Measurements from ENCODE around the gene DNAJB8. TPM values are rescaled to one million over a fixed set of nuclear protein-coding genes. Genes with fewer than 3 reads are reported as not detected.

The DNAJB8 gene
- total RNA-seq, 2 experiments from 2014 or later = not detected

DNA sequence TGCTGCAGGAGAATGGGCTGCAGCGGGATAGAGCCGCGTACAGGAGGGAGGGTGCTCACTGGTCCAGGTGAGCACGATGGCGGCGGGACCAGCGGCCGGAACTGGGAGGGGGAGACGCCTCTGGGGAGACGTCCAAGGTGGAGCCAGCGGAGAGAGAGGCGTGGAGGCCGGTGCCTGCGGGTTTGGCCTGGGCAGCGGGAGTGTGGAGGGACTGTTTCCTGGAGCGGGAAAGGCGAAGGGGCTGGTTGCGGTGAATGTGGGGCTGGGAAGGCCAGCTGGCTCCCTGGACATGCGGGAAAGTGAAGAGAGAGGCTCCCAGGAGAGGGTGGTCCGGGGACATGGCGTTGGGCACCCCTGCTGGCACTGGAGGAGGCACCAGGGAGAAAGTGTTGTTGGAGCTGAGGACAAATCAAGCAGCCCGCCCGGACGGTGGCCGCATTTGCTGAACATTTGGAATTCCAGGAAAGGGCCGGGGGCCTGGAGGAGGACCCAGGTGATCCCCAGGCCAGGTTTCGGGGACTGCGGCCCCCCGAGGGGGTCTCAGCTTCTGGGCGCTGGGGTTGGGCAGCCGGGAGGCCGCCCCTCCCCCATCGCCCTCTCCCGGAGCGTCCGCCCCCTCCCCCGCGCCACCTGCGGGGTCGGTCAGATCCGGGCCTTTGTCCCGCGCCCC is 34.3 kb downstream of the DNAJB8 start:
- POLR2A ChIA-PET = interaction anchor here (0.7 kb wide), 1 partner anchor 277 kb away, joined by 3 read pairs; no protein-coding TSS in a partner anchor
- Histone ChIP-seq H3K36me3 (ENCODE audit: insufficient read depth, low read length) (no peaks in the 10 kb centered on the region), H3K4me1 (ENCODE audit: insufficient read depth, low read length, poor library complexity, severe bottlenecking) (no peaks in the 10 kb centered on the region), H2AFZ (ENCODE audit: low read length) (no peak overlapping the region), H3K9me3 (ENCODE audit: low read length) (no peaks in the 10 kb centered on the region), H3K27ac (ENCODE audit: low read depth, low read length, poor library complexity, severe bottlenecking) (no peak overlapping the region), H3K4me3 (ENCODE audit: low read depth, low read length, poor library complexity, severe bottlenecking) (no peak overlapping the region), H3K4me2 (ENCODE audit: low read length) (no peak overlapping the region), H3K79me2 (ENCODE audit: insufficient read depth, low read depth, low read length) (no peaks in the 10 kb centered on the region), H3K9me2 (ENCODE audit: insufficient read depth, low read length) (no peaks in the 10 kb centered on the region), H4K20me1 (ENCODE audit: insufficient read depth, low read length) (no peaks in the 10 kb centered on the region)
- no peak for TF ChIP-seq EZH2phosphoT487 (IDR thresholded peaks at IDR 0.05; ENCODE audit: borderline replicate concordance, low read depth, low read length)
- TF ChIP-seq CTCF (conservative IDR thresholded peaks at IDR 0.05; ENCODE audit: low read length) = no peak
- CTCF ChIA-PET (ENCODE audit: unreplicated experiment) = no interaction called here
- intact Hi-C loops (cut with micrococcal nuclease; ENCODE audit: unreplicated experiment) = no loop called here
- DNase-seq (ENCODE audit: low spot score) = no peak
- no TSS peak for BruUV-seq (replicated peaks)

DNA sequence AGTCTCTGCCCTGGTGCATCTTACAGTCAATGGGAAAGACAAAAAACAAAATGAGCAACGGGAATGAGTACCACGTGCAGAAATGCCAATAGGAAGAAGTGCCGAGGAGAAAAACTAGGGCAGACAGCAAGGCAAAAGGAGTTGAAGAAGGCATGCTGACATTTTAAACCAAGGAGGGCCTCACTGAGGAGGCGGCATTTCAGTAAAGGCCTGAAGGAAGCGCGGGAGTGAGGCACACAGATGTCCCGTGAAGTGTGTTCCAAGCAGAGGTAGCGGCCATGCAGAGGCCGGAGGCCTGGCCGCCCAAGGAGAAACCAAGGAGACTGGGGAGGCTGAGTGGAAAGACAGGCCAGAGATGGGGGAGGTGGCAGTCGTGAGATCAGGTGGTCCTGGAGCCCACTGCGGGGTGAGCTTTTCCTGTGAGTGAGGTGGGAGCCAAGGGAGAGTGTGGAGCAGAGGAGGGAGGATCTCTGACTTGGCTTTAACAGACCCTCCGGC is 34.8 kb downstream of the DNAJB8 start:
- Histone ChIP-seq H3K4me3 (ENCODE audit: low read depth, low read length, poor library complexity, severe bottlenecking) (no peak overlapping the region), H4K20me1 (ENCODE audit: insufficient read depth, low read length) (no peaks in the 10 kb centered on the region), H3K9me3 (ENCODE audit: low read length) (no peaks in the 10 kb centered on the region), H3K36me3 (ENCODE audit: insufficient read depth, low read length) (no peaks in the 10 kb centered on the region), H3K4me2 (ENCODE audit: low read length) (no peak overlapping the region), H3K27ac (ENCODE audit: low read depth, low read length, poor library complexity, severe bottlenecking) (no peak overlapping the region), H2AFZ (ENCODE audit: low read length) (no peak overlapping the region), H3K79me2 (ENCODE audit: insufficient read depth, low read depth, low read length) (no peaks in the 10 kb centered on the region), H3K9me2 (ENCODE audit: insufficient read depth, low read length) (no peaks in the 10 kb centered on the region), H3K4me1 (ENCODE audit: insufficient read depth, low read length, poor library complexity, severe bottlenecking) (no peaks in the 10 kb centered on the region)
- POLR2A ChIA-PET = no interaction called here
- CTCF ChIA-PET (ENCODE audit: unreplicated experiment) = no interaction called here
- intact Hi-C loops (cut with micrococcal nuclease; ENCODE audit: unreplicated experiment) = no loop called here
- TF ChIP-seq CTCF (conservative IDR thresholded peaks at IDR 0.05; ENCODE audit: low read length) (no peak), EZH2phosphoT487 (IDR thresholded peaks at IDR 0.05; ENCODE audit: borderline replicate concordance, low read depth, low read length) (no peak)
- DNase-seq (ENCODE audit: low spot score) = no peak
- no TSS peak for BruUV-seq (replicated peaks)

DNA sequence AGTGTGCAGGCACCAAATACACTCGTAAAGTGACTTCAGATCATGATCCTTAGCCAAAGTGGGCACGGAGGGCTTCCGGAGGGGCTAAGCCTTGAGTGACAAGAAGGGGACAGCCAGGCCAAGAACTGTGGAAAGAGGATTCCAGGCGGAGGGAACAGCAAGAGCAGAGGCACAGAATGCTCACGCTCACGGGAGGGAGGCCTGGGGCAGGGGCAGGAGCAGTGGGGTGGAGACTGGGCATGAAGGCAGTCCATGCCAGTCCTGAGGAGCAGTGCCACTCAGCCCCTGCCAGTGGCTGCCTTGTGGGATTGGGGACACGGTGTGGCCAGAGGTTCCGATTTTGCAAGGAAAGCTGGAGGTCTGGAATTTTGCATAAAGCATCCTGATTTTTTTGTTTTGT is 36.0 kb downstream of the DNAJB8 start:
- intact Hi-C loops (cut with micrococcal nuclease; ENCODE audit: unreplicated experiment) = no loop called here
- Histone ChIP-seq H3K27ac (ENCODE audit: low read depth, low read length, poor library complexity, severe bottlenecking) (no peak overlapping the region), H3K4me1 (ENCODE audit: insufficient read depth, low read length, poor library complexity, severe bottlenecking) (no peaks in the 10 kb centered on the region), H2AFZ (ENCODE audit: low read length) (no peak overlapping the region), H3K9me2 (ENCODE audit: insufficient read depth, low read length) (no peaks in the 10 kb centered on the region), H3K4me2 (ENCODE audit: low read length) (no peak overlapping the region), H3K79me2 (ENCODE audit: insufficient read depth, low read depth, low read length) (no peaks in the 10 kb centered on the region), H3K4me3 (ENCODE audit: low read depth, low read length, poor library complexity, severe bottlenecking) (no peak overlapping the region), H4K20me1 (ENCODE audit: insufficient read depth, low read length) (no peaks in the 10 kb centered on the region), H3K36me3 (ENCODE audit: insufficient read depth, low read length) (no peaks in the 10 kb centered on the region), H3K9me3 (ENCODE audit: low read length) (no peaks in the 10 kb centered on the region)
- ChIA-PET POLR2A (no interaction called here), CTCF (ENCODE audit: unreplicated experiment) (no interaction called here)
- DNase-seq (ENCODE audit: low spot score) = no peak
- TF ChIP-seq CTCF (conservative IDR thresholded peaks at IDR 0.05; ENCODE audit: low read length) = no peak
- TF ChIP-seq EZH2phosphoT487 (IDR thresholded peaks at IDR 0.05; ENCODE audit: borderline replicate concordance, low read depth, low read length) = no peak
- no TSS peak for BruUV-seq (replicated peaks)
